Measurements from ENCODE around the gene P3H4. TPM values are rescaled to one million over a fixed set of nuclear protein-coding genes. Genes with fewer than 3 reads are reported as not detected.

P3H4 gene
- total and polyA plus RNA-seq, 4 donors: 10.5 to 19.6 (median 14.8) TPM

DNA sequence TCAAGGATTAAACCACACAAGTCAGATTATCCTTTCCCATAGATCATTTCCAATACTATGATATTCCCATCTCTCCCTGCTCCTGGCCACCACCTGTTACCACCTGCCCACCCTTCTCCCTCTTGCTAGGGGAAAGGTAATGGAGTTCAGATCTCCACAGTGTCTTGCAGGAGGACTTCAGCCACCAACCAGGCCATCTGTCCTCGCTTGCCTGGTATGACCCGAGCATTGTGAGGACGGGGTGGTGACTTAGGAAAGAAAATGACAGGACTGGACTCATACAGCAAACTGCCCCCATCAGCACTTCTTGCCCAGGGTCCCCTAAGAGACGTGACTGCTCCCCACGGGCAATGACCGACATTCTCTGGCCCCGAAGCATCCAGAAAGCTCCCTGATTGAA lies 11.8 kb upstream of the P3H4 start:
- H3K27ac ChIP-seq (ENCODE audit: low read depth in 1 of 2, low read length in 2 of 2): no peak overlapping the region
- 77 to 80% methylated on average over 7 of the region's 7 CpGs for WGBS, 2 donors
- no peak for DNase-seq
- intact Hi-C loops (cut with DNase I): no loop called here
- no peak overlapping the region for H3K4me3 ChIP-seq (ENCODE audit: low read length in 2 of 2)
- H3K9me3 ChIP-seq (ENCODE audit: control insufficient read depth, low read length): no peaks in the 10 kb centered on the region
- no peaks in the 10 kb centered on the region for H3K27me3 ChIP-seq (ENCODE audit: control insufficient read depth in 1 of 2, insufficient read depth in 2 of 2, low read length in 1 of 2)
- no peak for ATAC-seq (ENCODE audit: low FRiP score)
- H3K4me1 ChIP-seq (ENCODE audit: control insufficient read depth in 1 of 2, insufficient read depth in 2 of 2, low read length in 2 of 2): no peaks in the 10 kb centered on the region
- peaks cover 1 to 3% of the 10 kb centered on the region in 2 donors for H3K36me3 ChIP-seq (ENCODE audit: control insufficient read depth in 1 of 2, insufficient read depth in 2 of 2, low read length in 1 of 2)

DNA sequence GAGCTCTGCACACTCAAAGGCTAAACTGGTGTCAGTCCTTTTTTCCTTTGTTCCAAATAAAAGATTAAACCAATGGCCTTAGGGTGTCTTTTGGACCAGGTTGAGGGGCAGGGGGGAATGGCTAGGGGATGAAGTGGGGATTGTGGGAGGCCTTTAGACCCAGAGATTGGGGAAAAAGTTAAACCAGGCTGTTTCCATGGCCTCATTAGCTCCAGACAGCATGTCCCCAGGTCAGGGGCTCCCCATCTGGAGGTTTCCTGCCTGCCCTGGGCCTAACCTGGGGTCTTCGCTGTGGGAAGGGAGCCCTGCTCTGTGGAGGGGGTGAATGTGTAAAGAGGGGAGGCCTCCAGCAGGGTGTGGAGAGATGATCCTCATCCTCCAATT lies 11.4 kb upstream of the P3H4 start:
- Histone ChIP-seq H3K27ac (ENCODE audit: low read depth in 1 of 2, low read length in 2 of 2) (no peak overlapping the region), H3K36me3 (ENCODE audit: control insufficient read depth in 1 of 2, insufficient read depth in 2 of 2, low read length in 1 of 2) (peaks cover 0 to 1% of the 10 kb centered on the region in 2 donors), H3K27me3 (ENCODE audit: control insufficient read depth in 1 of 2, insufficient read depth in 2 of 2, low read length in 1 of 2) (no peaks in the 10 kb centered on the region), H3K9me3 (ENCODE audit: control insufficient read depth, low read length) (no peaks in the 10 kb centered on the region), H3K4me3 (ENCODE audit: low read length in 2 of 2) (no peak overlapping the region), H3K4me1 (ENCODE audit: control insufficient read depth in 1 of 2, insufficient read depth in 2 of 2, low read length in 2 of 2) (no peaks in the 10 kb centered on the region)
- intact Hi-C loops (cut with DNase I): no loop called here
- WGBS, 2 donors: 84 to 91% methylated on average over 1 of the region's 1 CpG
- ATAC-seq (ENCODE audit: low FRiP score) (no peak), DNase-seq (no peak)

DNA sequence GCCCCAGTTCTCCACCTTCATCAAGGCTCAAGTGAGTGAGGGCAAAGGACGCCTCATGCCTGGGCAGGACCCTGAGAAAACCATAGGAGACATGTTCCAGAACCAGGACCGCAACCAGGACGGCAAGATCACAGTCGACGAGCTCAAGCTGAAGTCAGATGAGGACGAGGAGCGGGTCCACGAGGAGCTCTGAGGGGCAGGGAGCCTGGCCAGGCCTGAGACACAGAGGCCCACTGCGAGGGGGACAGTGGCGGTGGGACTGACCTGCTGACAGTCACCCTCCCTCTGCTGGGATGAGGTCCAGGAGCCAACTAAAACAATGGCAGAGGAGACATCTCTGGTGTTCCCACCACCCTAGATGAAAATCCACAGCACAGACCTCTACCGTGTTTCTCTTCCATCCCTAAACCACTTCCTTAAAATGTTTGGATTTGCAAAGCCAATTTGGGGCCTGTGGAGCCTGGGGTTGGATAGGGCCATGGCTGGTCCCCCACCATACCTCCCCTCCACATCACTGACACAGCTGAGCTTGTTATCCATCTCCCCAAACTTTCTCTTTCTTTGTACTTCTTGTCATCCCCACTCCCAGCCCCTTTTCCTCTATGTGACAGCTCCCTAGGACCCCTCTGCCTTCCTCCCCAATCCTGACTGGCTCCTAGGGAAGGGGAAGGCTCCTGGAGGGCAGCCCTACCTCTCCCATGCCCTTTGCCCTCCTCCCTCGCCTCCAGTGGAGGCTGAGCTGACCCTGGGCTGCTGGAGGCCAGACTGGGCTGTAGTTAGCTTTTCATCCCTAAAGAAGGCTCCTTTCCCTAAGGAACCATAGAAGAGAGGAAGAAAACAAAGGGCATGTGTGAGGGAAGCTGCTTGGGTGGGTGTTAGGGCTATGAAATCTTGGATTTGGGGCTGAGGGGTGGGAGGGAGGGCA lies 10.7 kb upstream of the P3H4 start:
- WGBS, 2 donors: 68 to 69% methylated on average over 12 of the region's 12 CpGs
- intact Hi-C loops (cut with DNase I): no loop called here

DNA sequence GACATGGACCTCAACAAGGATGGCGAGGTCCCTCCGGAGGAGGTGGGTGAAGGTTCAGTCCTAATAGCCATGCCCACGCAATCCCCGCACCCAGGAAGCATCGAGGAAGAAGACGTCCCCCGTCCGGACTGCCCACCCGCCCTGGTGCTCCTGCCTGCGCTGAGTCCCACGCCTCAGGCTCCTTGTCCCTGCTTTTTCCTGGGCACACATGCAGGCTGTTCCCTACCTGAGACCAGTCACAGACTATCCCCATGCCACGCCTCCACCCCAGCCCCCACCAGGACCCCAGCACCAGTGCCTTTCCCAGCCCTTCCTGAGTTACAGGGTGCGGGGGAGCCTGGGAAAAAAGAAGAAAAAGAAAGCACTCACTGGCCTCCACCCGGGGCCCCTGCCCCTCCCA lies 10.0 kb upstream of the P3H4 start:
- Histone ChIP-seq H3K9me3 (ENCODE audit: control insufficient read depth, low read length) (no peaks in the 10 kb centered on the region), H3K27me3 (ENCODE audit: control insufficient read depth in 1 of 2, insufficient read depth in 2 of 2, low read length in 1 of 2) (no peaks in the 10 kb centered on the region), H3K4me3 (ENCODE audit: low read length in 2 of 2) (no peak overlapping the region), H3K27ac (ENCODE audit: low read depth in 1 of 2, low read length in 2 of 2) (no peak overlapping the region), H3K4me1 (ENCODE audit: control insufficient read depth in 1 of 2, insufficient read depth in 2 of 2, low read length in 2 of 2) (no peaks in the 10 kb centered on the region), H3K36me3 (ENCODE audit: control insufficient read depth in 1 of 2, insufficient read depth in 2 of 2, low read length in 1 of 2) (no peaks in the 10 kb centered on the region)
- intact Hi-C loops (cut with DNase I): no loop called here
- 81 to 86% methylated on average over 14 of the region's 14 CpGs for WGBS, 2 donors
- ATAC-seq (ENCODE audit: low FRiP score) (no peak), DNase-seq (no peak)

More for the DNA sequence above, 10.7 kb upstream of the P3H4 start:
- ATAC-seq (ENCODE audit: low FRiP score): no peak
- Histone ChIP-seq H3K9me3 (ENCODE audit: control insufficient read depth, low read length) (no peaks in the 10 kb centered on the region), H3K36me3 (ENCODE audit: control insufficient read depth in 1 of 2, insufficient read depth in 2 of 2, low read length in 1 of 2) (peaks cover 0 to 1% of the 10 kb centered on the region in 2 donors), H3K27ac (ENCODE audit: low read depth in 1 of 2, low read length in 2 of 2) (no peak overlapping the region), H3K27me3 (ENCODE audit: control insufficient read depth in 1 of 2, insufficient read depth in 2 of 2, low read length in 1 of 2) (no peaks in the 10 kb centered on the region), H3K4me3 (ENCODE audit: low read length in 2 of 2) (no peak overlapping the region), H3K4me1 (ENCODE audit: control insufficient read depth in 1 of 2, insufficient read depth in 2 of 2, low read length in 2 of 2) (no peaks in the 10 kb centered on the region)
- no peak for DNase-seq

DNA sequence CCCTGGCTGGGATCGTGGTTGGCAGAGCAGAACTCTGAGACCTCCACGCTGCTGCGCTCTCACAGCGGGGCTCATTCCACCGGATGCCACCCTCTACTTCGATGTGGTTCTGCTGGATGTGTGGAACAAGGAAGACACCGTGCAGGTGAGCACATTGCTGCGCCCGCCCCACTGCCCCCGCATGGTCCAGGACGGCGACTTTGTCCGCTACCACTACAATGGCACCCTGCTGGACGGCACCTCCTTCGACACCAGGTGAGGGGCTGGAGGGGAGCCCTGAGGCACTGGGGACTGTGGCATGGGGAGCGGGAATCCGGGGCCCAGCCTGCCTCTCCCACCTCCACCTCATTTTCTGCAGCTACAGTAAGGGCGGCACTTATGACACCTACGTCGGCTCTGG lies 6.3 kb upstream of the P3H4 start:
- intact Hi-C loops (cut with DNase I): no loop called here
- no peak for ATAC-seq (ENCODE audit: low FRiP score)
- 96% methylated on average over 20 of the region's 20 CpGs for WGBS, 2 donors

DNA sequence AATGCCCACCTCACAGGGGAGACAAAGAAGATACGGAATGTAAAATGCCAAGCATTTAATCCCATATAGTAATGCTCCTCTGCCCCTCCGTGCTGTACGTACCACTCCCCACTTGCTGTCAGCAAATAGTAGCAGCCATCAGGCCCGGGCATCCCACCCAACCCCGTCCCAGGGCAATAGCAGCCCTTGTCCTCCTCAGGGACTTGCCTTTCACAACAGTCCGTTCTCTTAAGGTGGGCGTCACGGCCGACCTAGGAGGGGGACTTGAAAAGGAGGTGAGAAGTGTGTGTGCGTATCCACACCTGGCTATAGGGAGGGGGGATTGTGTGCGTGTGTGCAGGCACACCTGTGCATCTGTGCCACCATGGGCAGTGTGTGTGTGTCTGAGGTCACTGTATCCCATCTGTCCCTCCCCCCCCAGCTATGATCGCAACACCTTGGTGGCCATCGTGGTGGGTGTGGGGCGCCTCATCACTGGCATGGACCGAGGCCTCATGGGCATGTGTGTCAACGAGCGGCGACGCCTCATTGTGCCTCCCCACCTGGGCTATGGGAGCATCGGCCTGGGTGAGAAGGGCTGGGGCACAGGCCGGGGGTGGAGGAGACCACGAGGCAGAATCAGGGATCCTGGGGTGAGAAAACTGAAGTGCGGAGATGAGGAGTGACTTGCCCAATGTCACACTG lies 5.0 kb upstream of the P3H4 start:
- no peaks in the 10 kb centered on the region for H3K27me3 ChIP-seq (ENCODE audit: control insufficient read depth in 1 of 2, insufficient read depth in 2 of 2, low read length in 1 of 2)
- WGBS, 2 donors: 93% methylated on average over 23 of the region's 23 CpGs
- H3K4me3 ChIP-seq (ENCODE audit: low read length in 2 of 2): no peak overlapping the region
- H3K36me3 ChIP-seq (ENCODE audit: control insufficient read depth in 1 of 2, insufficient read depth in 2 of 2, low read length in 1 of 2): no peaks in the 10 kb centered on the region
- ATAC-seq (ENCODE audit: low FRiP score): no peak
- DNase-seq: no peak
- no peaks in the 10 kb centered on the region for H3K9me3 ChIP-seq (ENCODE audit: control insufficient read depth, low read length)
- intact Hi-C loops (cut with DNase I): no loop called here
- no peaks in the 10 kb centered on the region for H3K4me1 ChIP-seq (ENCODE audit: control insufficient read depth in 1 of 2, insufficient read depth in 2 of 2, low read length in 2 of 2)
- H3K27ac ChIP-seq (ENCODE audit: low read depth in 1 of 2, low read length in 2 of 2): no peak overlapping the region

More for the DNA sequence above, 6.3 kb upstream of the P3H4 start:
- DNase-seq: no peak
- no peaks in the 10 kb centered on the region for H3K4me1 ChIP-seq (ENCODE audit: control insufficient read depth in 1 of 2, insufficient read depth in 2 of 2, low read length in 2 of 2)
- H3K27me3 ChIP-seq (ENCODE audit: control insufficient read depth in 1 of 2, insufficient read depth in 2 of 2, low read length in 1 of 2): no peaks in the 10 kb centered on the region
- H3K36me3 ChIP-seq (ENCODE audit: control insufficient read depth in 1 of 2, insufficient read depth in 2 of 2, low read length in 1 of 2): no peaks in the 10 kb centered on the region
- H3K27ac ChIP-seq (ENCODE audit: low read depth in 1 of 2, low read length in 2 of 2): no peak overlapping the region
- H3K9me3 ChIP-seq (ENCODE audit: control insufficient read depth, low read length): no peaks in the 10 kb centered on the region
- H3K4me3 ChIP-seq (ENCODE audit: low read length in 2 of 2): no peak overlapping the region

DNA sequence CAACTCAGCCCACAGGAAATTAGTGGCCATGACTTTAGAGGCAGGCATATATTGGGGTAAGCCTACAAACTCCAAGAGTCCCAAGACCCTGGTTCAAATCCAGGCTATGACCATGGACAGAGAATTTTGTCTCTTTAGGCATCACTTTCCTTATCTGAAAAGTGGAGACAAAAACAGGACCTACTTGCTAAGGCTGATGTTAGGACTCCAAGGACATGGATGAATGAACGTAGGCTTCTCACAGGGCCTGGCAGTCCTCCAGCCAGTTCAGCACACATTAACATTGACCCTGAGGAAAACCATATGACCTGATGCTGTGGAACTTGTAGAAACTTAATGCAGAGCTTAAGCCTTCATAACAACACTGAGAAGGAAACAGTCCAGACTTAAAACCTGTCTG lies 2.4 kb upstream of the P3H4 start:
- ATAC-seq (ENCODE audit: low FRiP score) (no peak), DNase-seq (no peak)
- intact Hi-C loops (cut with DNase I): no loop called here
- WGBS, 2 donors: 19 to 20% methylated on average over 1 of the region's 1 CpG
- Histone ChIP-seq H3K27ac (ENCODE audit: low read depth in 1 of 2, low read length in 2 of 2) (peak overlapping the region in 1 of 2 donors; percentile 41), H3K4me1 (ENCODE audit: control insufficient read depth in 1 of 2, insufficient read depth in 2 of 2, low read length in 2 of 2) (no peaks in the 10 kb centered on the region), H3K27me3 (ENCODE audit: control insufficient read depth in 1 of 2, insufficient read depth in 2 of 2, low read length in 1 of 2) (no peaks in the 10 kb centered on the region), H3K4me3 (ENCODE audit: low read length in 2 of 2) (no peak overlapping the region), H3K9me3 (ENCODE audit: control insufficient read depth, low read length) (no peaks in the 10 kb centered on the region), H3K36me3 (ENCODE audit: control insufficient read depth in 1 of 2, insufficient read depth in 2 of 2, low read length in 1 of 2) (no peaks in the 10 kb centered on the region)

DNA sequence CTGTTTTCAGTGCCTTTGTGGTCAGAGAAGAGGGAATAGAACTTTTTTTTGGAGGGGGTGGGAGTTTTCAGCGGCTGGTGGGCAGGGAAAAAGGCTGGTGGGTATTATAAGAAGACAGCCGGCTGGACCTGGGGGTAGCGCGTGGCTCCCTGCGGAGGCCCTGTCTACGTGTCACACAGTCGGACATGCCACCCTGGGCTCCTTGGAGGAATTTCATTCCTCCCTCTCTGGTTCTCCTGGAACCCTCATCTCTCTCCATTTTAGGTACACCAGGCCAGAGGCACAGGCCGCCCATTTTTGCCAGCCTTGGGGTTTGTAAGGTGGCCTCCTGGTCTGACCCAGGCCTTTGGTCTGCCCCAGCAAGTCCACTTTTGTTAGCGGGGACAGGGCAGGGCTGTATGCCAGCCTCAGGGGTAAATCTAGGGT lies 2.0 kb upstream of the P3H4 start:
- no peaks in the 10 kb centered on the region for H3K9me3 ChIP-seq (ENCODE audit: control insufficient read depth, low read length)
- DNase-seq: no peak
- H3K4me3 ChIP-seq (ENCODE audit: low read length in 2 of 2): peak overlapping the region in 1 of 2 donors; percentile 64
- no peaks in the 10 kb centered on the region for H3K27me3 ChIP-seq (ENCODE audit: control insufficient read depth in 1 of 2, insufficient read depth in 2 of 2, low read length in 1 of 2)
- peak overlapping the region in 1 of 2 donors; percentile 41 for H3K27ac ChIP-seq (ENCODE audit: low read depth in 1 of 2, low read length in 2 of 2)
- no peaks in the 10 kb centered on the region for H3K4me1 ChIP-seq (ENCODE audit: control insufficient read depth in 1 of 2, insufficient read depth in 2 of 2, low read length in 2 of 2)
- no peaks in the 10 kb centered on the region for H3K36me3 ChIP-seq (ENCODE audit: control insufficient read depth in 1 of 2, insufficient read depth in 2 of 2, low read length in 1 of 2)
- intact Hi-C loops (cut with DNase I): no loop called here
- WGBS, 2 donors: 18 to 20% methylated on average over 9 of the region's 9 CpGs
- ATAC-seq (ENCODE audit: low FRiP score): no peak

Measured in aorta (tissue), 5 donors.